HG02798 (cell line): ENCODE results near the gene CASP12.
"Not testable (repeated sequence)": the region's sequence is repeated elsewhere in the genome, so short reads cannot be mapped to it uniquely, and the experiment has no call there.

ENCODE experiments used
- ATAC-seq: cut with Tn5 transposase; IDR thresholded peaks from one replicate; pipeline ENCODE4 v1.9.1; 2021; ENCODE audit warnings: mild to moderate bottlenecking; ENCODE audit not compliant: unreplicated experiment, poor library complexity

CASP12 gene

DNA sequence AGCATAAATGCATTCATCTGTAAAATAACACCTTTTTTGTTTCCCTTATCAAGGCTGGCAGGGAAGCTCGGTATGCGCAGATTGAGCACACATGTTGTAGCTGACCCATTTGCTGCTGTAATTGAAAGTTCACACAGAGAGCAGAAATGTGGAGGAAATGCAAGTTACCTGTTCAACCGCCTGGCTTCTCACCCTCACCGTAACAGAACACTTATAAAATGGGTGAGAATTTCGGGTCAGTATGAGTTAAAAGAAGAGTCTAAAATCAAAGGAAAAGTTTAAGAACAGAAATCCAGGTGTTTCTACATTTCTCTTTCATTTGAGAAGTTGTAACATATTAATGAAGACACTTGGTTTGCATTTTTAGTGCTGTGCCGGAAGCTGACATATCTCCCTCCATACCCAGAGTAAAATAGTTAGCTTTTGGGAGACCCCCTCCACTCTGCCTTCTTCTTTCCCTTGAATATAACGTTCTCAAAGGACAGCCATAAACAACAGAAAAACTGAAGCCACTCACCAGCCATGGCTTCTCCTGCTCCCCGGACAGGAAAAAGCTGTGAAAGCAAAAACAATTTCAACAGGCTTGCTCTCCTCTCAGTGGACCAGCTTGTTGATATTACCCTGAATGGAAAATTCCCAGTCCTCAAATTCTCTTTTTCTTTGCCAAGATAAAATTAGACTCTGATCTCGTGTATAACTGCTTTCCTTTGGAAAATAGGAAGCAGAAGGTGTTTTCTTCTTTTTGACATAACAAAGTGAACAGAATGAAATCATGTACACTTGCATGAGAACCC lies at the start of gene CASP12:
CASP12 (minus strand) TSS at position 570 of the 794 bp plus-strand sequence.
- peak; percentile 84 for ATAC-seq

DNA sequence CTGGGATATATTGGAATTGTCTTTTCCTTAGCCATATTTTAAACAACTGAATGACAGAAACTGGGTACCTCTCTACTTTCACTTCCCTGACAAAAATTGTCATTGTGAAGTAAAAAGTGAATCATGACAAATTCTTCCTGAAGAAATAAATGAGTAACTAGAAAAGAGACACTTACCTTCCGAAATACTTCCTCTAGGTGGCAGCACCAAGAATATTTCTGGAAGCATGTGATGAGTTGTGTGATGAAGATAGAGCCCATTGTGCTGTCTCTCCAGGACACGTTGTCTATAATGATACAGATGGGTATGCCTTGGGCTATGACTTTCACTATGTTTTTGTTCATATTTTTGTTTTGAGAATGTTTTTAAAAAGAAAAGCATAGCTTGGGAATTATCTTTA lies 48.6 kb upstream of the CASP12 start:
- peak; percentile 95 for ATAC-seq

- no peak for ATAC-seq
These were observed 45.8 kb upstream of the CASP12 start for GRCh38 chr11:104944076-104944475.

GRCh38 chr11:104943561-104943960 lies 45.3 kb upstream of the CASP12 start:
- ATAC-seq: no peak

DNA sequence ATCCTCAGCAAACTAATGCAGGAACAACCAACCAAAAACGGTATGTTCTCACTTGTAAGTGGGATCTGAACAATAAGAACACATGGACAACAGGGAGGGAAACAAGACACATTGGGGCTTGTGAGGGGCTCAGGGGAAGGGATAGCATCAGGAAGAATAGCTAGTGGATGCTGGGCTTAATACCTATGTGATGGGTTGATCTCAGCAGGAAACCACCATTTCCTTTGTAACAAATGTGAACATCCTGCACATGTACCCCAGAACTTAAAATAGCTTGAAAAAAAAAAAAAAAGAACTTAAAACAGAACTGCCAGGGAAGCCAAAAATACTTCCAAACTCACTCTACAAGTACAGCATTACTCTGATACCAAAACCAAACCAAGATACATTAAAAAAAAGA lies 36.3 kb upstream of the CASP12 start:
- ATAC-seq: no peak

DNA sequence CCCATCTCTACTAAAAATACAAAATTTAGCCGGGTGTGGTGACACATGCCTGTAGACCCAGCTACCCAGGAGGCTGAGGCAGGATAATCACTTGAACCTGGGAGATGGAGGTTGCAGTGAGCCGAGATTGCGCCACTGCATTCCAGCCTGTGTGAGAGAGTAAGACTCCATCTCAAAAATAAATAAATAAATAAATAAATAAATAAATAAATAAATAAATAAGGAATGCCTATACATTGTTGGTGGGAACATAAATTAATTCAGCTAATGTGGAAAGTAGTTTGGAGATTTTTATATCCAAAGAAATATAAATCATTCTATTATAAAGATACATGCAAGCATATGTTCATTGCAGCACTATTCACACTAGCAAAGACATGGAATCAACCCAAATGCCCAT lies 35.8 kb upstream of the CASP12 start:
- ATAC-seq: not testable (repeated sequence)

GRCh38 chr11:104928811-104929210 lies 30.6 kb upstream of the CASP12 start:
- no peak for ATAC-seq

DNA sequence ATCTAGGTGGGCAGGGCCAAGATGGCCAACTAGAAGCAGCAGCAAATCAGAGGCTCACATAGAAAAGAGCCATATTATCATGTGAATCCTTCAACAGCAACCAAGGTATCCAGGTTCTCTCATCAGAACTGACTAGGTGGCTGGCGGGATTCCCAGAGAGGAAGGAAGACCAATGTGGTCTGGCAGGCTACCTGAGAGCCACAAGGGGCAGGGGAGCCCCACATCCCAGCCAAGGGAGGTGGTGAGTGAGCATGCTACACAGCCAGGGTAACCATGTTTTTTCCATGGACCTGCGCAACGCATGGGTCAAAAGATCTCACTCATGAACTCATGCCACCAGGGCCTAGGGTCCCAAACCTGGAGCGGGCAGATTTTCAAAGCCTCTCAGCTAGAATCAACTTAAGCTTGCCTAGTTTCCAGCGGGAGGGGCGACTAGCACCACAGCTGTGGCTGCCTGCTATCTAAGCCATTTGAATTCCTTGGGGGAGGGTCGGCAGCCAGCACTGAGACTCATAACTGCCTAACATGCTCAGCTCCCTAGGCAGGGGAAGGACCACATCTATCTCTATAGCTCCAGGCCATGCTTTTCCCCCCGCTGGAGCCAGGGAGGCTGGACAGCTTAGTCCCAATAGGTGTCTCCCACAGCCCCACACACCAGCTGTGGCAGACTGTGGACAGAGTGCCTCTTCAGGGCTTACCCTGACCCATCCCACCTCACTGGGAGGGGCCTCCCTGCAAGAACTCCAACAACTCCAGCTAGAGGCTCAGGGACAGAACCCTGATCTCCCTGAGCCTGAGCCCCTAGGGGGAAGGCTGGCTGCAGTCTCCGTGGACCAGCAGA lies 28.7 kb upstream of the CASP12 start:
- ATAC-seq: no peak

- no peak for ATAC-seq
These were observed 27.6 kb upstream of the CASP12 start for GRCh38 chr11:104925850-104926249.

DNA sequence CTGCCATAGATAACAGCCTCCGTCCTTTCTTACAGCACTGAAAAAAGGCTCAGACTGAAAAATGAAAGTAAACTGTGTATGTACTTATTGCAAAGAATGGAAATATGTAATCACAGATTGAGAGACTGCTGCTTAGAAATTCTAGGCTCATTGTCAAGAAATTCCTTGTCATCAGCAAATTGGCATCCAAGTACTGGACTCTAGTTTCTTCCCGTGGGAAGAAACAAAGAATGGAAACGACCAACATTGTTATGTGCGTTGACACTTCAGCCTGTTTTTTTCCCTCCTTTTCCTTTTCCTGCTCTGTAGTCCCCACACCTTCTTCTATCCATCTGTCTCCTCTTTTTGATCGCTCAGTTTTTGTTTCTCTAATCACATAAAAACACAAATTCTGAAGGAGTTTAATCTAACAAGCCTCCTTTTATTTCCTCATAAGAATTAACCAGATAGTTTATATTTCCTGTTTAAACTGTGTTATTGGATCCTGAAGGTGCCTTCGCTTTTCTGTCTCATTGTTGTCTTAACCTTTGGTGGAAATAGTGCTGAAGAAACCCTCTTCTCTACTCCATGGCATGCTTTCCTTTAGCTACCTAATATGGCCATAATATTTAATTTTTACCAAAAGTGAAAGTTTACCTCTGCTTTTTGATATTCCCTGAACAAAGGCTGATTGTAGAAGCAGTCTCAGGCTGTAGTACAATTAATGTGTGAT lies 20.0 kb upstream of the CASP12 start:
- peak; percentile 87 for ATAC-seq

DNA sequence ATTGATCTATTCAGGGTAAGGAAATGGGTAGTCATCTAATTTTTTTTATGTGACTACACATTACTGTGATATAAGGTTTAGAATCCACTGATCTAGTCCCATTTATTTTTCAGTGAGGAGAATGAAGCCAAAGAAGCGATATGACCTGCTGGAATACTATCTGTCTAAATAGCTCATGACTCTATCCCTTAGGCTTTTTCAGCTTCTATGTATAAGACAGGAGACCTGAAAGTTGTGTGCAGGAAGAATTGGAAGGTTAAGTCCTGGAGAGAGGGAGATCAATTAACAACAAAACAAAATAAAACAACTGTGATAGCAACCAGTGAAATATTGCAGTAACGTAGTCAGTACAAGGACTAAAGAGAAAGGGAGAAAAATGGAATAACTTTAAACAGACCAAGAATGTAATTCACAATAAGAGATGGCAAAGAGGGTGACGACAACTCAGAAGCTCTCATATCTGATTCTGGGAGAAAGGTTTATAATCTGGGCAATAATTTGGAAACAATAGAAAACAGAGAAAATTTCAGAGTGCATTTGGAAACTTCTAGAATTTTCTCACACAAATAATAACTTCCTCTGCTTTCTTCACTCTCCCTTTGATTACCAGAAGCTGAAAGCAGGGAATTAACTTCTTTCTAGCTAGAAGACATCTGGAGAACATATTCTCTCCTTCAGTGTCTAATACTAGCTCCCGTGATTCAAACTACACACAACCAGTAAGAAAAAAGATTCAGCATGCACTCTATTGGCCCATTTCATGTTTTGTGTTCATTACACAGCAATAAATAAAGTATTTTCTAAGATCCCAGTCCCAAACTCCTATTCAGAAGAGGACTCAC lies 19.2 kb upstream of the CASP12 start:
- ATAC-seq: peak; percentile 56

GRCh38 chr11:104916442-104916841 lies 18.2 kb upstream of the CASP12 start:
- ATAC-seq: no peak

DNA sequence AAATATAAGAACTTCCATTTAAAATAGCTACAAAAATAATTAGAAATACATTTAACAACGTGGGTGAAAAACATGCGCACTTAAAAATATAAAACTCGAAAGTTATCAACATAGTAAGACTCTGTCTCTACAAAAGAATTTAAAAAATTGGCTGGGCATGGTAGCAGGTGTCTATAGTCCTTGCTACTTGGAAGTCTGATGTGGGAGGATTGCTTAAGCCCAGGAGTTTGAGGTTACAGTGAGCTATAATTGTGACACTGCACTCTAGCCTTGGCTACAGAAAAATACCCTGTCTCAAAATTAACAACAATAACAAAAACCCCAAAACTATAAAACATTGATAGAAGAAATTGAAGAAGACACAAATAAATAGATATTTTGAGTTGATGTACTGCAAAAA lies 13.8 kb upstream of the CASP12 start:
- ATAC-seq: no peak

DNA sequence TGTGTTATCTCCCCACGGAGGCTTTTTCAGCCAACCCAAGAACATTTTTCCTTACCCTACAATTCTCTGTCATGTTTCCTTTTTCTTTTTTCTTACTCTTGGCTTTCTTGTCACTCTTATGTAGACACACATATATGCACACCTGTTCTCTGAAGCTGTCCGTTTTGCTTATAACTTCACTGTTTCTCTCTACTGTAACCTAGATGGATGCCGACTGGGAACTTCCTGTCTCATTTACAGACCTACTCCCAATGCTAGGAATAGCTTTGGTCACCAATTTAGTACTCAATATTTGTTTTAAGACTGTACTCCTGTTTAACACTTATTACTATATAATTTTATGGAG lies 9.9 kb upstream of the CASP12 start:
- ATAC-seq: peak; percentile 28

DNA sequence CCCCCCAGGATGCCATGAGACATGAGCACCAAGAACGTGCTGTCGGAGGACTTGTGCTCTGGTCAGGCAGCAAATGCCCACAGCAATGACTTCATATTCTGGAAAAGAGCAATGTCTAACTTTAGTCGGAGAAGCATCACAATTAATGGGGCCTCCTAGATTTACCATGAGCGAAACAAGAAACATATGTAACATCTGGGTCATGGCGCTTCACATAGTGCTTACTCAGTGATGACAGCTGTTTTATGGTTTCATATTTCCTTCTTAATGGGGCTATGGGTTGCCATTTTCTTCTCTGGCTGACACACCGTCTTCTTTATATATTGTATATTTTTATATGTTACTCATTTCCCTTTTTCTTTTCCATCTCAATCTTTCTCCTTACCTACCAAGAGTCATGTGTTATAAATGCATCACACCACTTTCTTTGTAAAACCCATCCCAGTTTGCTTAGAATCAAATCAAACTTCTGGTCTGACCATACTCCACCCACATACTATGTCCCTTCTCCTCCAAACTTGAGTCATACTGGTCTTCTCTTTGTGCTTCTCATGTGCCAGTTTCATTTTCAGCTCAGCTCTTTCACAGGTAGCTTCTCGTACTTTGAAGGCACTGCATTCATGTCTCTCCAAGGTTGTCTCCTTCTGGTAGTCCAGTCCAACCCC lies 9.4 kb upstream of the CASP12 start:
- peak; percentile 94 for ATAC-seq

- no peak for ATAC-seq
These were observed 7.0 kb upstream of the CASP12 start for GRCh38 chr11:104905271-104905670.

DNA sequence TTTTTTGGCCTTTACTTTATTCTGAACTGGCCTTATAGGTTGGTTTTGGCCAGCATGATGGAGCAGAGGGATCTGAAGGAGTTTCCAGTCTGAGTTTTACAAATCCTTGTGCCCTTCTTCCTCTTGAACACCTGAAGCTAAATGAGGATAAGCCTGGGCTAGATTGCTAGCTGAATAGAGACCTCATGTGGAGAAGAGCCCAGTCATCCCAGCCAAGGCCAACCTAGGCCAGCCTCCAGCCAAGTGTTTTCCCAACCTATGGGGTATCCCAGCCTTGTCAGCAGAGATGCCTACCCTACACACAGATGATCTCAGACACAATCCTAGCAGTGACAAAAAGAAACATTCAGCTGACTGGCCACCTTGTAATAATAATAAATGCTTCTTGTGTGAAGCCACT lies 966 bp upstream of the CASP12 start:
- no peak for ATAC-seq

DNA sequence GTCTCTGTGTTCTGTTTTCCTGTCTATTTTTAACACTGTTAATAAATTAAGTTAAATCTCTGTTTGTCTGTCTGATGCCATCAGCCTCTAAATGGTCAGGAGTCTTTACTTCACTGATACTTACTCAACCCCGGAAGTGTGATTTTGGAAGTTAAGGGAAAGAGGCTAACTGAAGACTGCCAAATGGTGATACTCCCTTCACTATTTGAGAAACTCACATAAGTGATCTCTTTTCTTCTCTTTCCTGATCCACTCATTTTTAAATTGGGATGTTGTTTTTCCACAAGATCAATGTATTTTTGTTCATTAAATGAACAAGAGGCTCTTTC lies 389 bp upstream of the CASP12 start:
- no peak for ATAC-seq

DNA sequence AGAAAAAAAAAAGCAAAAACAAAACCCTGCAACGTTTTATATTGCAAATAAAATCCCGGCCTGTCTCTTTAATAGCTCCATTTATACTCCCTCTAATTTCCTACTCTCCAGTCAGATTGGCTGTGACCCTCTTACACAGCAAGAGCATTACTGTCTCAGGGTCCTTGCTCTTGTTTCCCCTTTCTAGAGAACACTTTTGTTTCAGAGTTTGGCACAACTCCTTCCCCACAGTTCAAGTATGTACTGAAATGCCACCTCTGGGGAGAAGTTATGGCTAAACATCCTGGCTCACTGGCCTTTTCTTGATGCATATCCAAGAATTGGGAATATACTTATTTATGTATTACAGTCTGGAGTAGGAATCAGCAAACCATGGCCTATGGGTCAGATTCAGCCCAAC lies 2.6 kb downstream of the CASP12 start:
- ATAC-seq: no peak

DNA sequence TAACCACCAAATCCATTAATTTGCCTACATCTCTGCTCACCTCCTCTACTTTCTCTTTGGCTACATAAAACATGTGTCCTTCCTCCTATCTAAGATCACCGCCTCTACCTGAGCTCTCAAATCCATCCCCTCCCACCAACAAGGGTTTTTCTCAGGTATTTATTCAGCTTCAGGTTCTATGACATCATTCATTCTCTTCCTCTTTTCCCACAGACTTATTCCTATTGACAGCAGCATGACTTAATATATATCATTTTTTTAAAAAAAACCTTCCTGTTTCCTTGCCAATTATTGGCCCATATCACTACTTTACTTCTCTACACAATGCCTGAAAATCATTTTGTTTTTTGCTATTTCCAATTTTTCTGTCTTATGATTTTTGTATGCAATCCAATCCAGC lies 4.4 kb downstream of the CASP12 start:
- no peak for ATAC-seq
